Activated T-helper 9 cell treated with anti-CD3 and anti-CD28 coated beads, Interleukin-2, amount 50 U/mL, for 16 hours (primary cell): ENCODE measurements around the gene ZYG11B.
"Not testable (repeated sequence)": the region's sequence is repeated elsewhere in the genome, so short reads cannot be mapped to it uniquely, and the experiment has no call there.

Experiments
- DNase-seq: peaks from one replicate; pipeline ENCODE4 v3.0.0-alpha.2; 2020; ENCODE audit warnings: low read depth

ZYG11B gene

GRCh38 chr1:52707927-52708655 lies 18.2 kb upstream of the ZYG11B start:
- no peak for DNase-seq

- no peak for DNase-seq
Measured at GRCh38 chr1:52709016-52709415, 17.2 kb upstream of the ZYG11B start.

GRCh38 chr1:52713590-52713989 lies 12.7 kb upstream of the ZYG11B start:
- no peak for DNase-seq

- DNase-seq: not testable (repeated sequence)
Measured at GRCh38 chr1:52715296-52715695, 11.0 kb upstream of the ZYG11B start.

GRCh38 chr1:52723260-52723659 lies 3.0 kb upstream of the ZYG11B start:
- no peak for DNase-seq

- no peak for DNase-seq
Measured at GRCh38 chr1:52725903-52726264, 369 bp upstream of the ZYG11B start.

- DNase-seq: peak; percentile 1
Measured at GRCh38 chr1:52727114-52727586, 897 bp downstream of the ZYG11B start.

GRCh38 chr1:52727956-52728656 lies 1.9 kb downstream of the ZYG11B start:
- DNase-seq: no peak

GRCh38 chr1:52733368-52733767 lies 7.1 kb downstream of the ZYG11B start:
- DNase-seq: no peak

- not testable (repeated sequence) for DNase-seq
Measured at GRCh38 chr1:52735371-52735770, 9.1 kb downstream of the ZYG11B start.

GRCh38 chr1:52738148-52738547 lies 11.9 kb downstream of the ZYG11B start:
- DNase-seq: no peak

GRCh38 chr1:52738893-52739292 lies 12.6 kb downstream of the ZYG11B start:
- no peak for DNase-seq

GRCh38 chr1:52739699-52740467 lies 13.6 kb downstream of the ZYG11B start:
- DNase-seq: no peak

- DNase-seq: no peak
Measured at GRCh38 chr1:52741259-52741658, 15.0 kb downstream of the ZYG11B start.

- DNase-seq: no peak
Measured at GRCh38 chr1:52746189-52746588, 19.9 kb downstream of the ZYG11B start.

- no peak for DNase-seq
Measured at GRCh38 chr1:52747450-52747849, 21.2 kb downstream of the ZYG11B start.

GRCh38 chr1:52748119-52748518 lies 21.9 kb downstream of the ZYG11B start:
- no peak for DNase-seq

GRCh38 chr1:52749496-52749895 lies 23.2 kb downstream of the ZYG11B start:
- not testable (repeated sequence) for DNase-seq

- DNase-seq: not testable (repeated sequence)
Measured at GRCh38 chr1:52750139-52750538, 23.9 kb downstream of the ZYG11B start.

- no peak for DNase-seq
Measured at GRCh38 chr1:52751589-52752483, 25.6 kb downstream of the ZYG11B start.

- DNase-seq: no peak
Measured at GRCh38 chr1:52752484-52752826, 26.2 kb downstream of the ZYG11B start.

- no peak for DNase-seq
Measured at GRCh38 chr1:52753169-52753568, 26.9 kb downstream of the ZYG11B start.
